Measurements from ENCODE around the gene NKX6-2.

The NKX6-2 gene

GRCh38 chr10:132785723-132786475, at the start of gene NKX6-2:
NKX6-2 (minus strand) TSS chr10:132786147; CDS start chr10:132785948, 199 bp downstream.
- H3K9ac ChIP-seq (ENCODE audit: low read length) = no peak within 1 kb of the TSS
- peak within 1 kb of the TSS; percentile 4 for H3K4me3 ChIP-seq (ENCODE audit: low read length)
- H3K27me3 ChIP-seq (ENCODE audit: control insufficient read depth, insufficient read depth, low read length) = peaks cover 9% of the 10 kb centered on the region
- no peaks in the 10 kb centered on the region for H3K4me1 ChIP-seq (ENCODE audit: control insufficient read depth, insufficient read depth, low read length)
- H3K36me3 ChIP-seq (ENCODE audit: control insufficient read depth, insufficient read depth, low read length) = peaks cover 13% of the 10 kb centered on the region
- no peak within 1 kb of the TSS for H3K27ac ChIP-seq (ENCODE audit: low read depth, low read length)

GRCh38 chr10:132834891-132835847, 49.2 kb upstream of the NKX6-2 start:
- no peaks in the 10 kb centered on the region for H3K36me3 ChIP-seq (ENCODE audit: control insufficient read depth, insufficient read depth, low read length)
- no peaks in the 10 kb centered on the region for H3K4me1 ChIP-seq (ENCODE audit: control insufficient read depth, insufficient read depth, low read length)
- H3K27me3 ChIP-seq (ENCODE audit: control insufficient read depth, insufficient read depth, low read length) = peaks cover 8% of the 10 kb centered on the region
- no peak overlapping the region for H3K9ac ChIP-seq (ENCODE audit: low read length)
- no peak overlapping the region for H3K27ac ChIP-seq (ENCODE audit: low read depth, low read length)
- no peak overlapping the region for H3K4me3 ChIP-seq (ENCODE audit: low read length)

- H3K9ac ChIP-seq (ENCODE audit: low read length) = no peak overlapping the region
- H3K4me3 ChIP-seq (ENCODE audit: low read length) = no peak overlapping the region
- no peaks in the 10 kb centered on the region for H3K36me3 ChIP-seq (ENCODE audit: control insufficient read depth, insufficient read depth, low read length)
- H3K4me1 ChIP-seq (ENCODE audit: control insufficient read depth, insufficient read depth, low read length) = no peaks in the 10 kb centered on the region
- H3K27ac ChIP-seq (ENCODE audit: low read depth, low read length) = no peak overlapping the region
- H3K27me3 ChIP-seq (ENCODE audit: control insufficient read depth, insufficient read depth, low read length) = peaks cover 8% of the 10 kb centered on the region
Observed at GRCh38 chr10:132834311-132834761, 48.4 kb upstream of the NKX6-2 start.

GRCh38 chr10:132833421-132834111, 47.6 kb upstream of the NKX6-2 start:
- peaks cover 10% of the 10 kb centered on the region for H3K27me3 ChIP-seq (ENCODE audit: control insufficient read depth, insufficient read depth, low read length)
- H3K9ac ChIP-seq (ENCODE audit: low read length) = no peak overlapping the region
- H3K36me3 ChIP-seq (ENCODE audit: control insufficient read depth, insufficient read depth, low read length) = no peaks in the 10 kb centered on the region
- H3K4me3 ChIP-seq (ENCODE audit: low read length) = no peak overlapping the region
- H3K27ac ChIP-seq (ENCODE audit: low read depth, low read length) = no peak overlapping the region
- H3K4me1 ChIP-seq (ENCODE audit: control insufficient read depth, insufficient read depth, low read length) = no peaks in the 10 kb centered on the region

GRCh38 chr10:132832186-132832969, 46.4 kb upstream of the NKX6-2 start:
- H3K4me1 ChIP-seq (ENCODE audit: control insufficient read depth, insufficient read depth, low read length) = no peaks in the 10 kb centered on the region
- no peak overlapping the region for H3K4me3 ChIP-seq (ENCODE audit: low read length)
- H3K36me3 ChIP-seq (ENCODE audit: control insufficient read depth, insufficient read depth, low read length) = no peaks in the 10 kb centered on the region
- H3K27ac ChIP-seq (ENCODE audit: low read depth, low read length) = no peak overlapping the region
- no peak overlapping the region for H3K9ac ChIP-seq (ENCODE audit: low read length)
- H3K27me3 ChIP-seq (ENCODE audit: control insufficient read depth, insufficient read depth, low read length) = peaks cover 11% of the 10 kb centered on the region

GRCh38 chr10:132829403-132829802, 43.5 kb upstream of the NKX6-2 start:
- Histone ChIP-seq H3K4me3 (ENCODE audit: low read length) (no peak overlapping the region), H3K27ac (ENCODE audit: low read depth, low read length) (no peak overlapping the region), H3K27me3 (ENCODE audit: control insufficient read depth, insufficient read depth, low read length) (peaks cover 3% of the 10 kb centered on the region), H3K9ac (ENCODE audit: low read length) (no peak overlapping the region), H3K4me1 (ENCODE audit: control insufficient read depth, insufficient read depth, low read length) (no peaks in the 10 kb centered on the region), H3K36me3 (ENCODE audit: control insufficient read depth, insufficient read depth, low read length) (no peaks in the 10 kb centered on the region)

- Histone ChIP-seq H3K36me3 (ENCODE audit: control insufficient read depth, insufficient read depth, low read length) (no peaks in the 10 kb centered on the region), H3K27me3 (ENCODE audit: control insufficient read depth, insufficient read depth, low read length) (peaks cover 3% of the 10 kb centered on the region), H3K9ac (ENCODE audit: low read length) (no peak overlapping the region), H3K4me3 (ENCODE audit: low read length) (no peak overlapping the region), H3K27ac (ENCODE audit: low read depth, low read length) (no peak overlapping the region), H3K4me1 (ENCODE audit: control insufficient read depth, insufficient read depth, low read length) (no peaks in the 10 kb centered on the region)
Observed at GRCh38 chr10:132828681-132829080, 42.7 kb upstream of the NKX6-2 start.

GRCh38 chr10:132827861-132828539, 42.1 kb upstream of the NKX6-2 start:
- no peak overlapping the region for H3K27ac ChIP-seq (ENCODE audit: low read depth, low read length)
- peaks cover 3% of the 10 kb centered on the region for H3K27me3 ChIP-seq (ENCODE audit: control insufficient read depth, insufficient read depth, low read length)
- H3K4me1 ChIP-seq (ENCODE audit: control insufficient read depth, insufficient read depth, low read length) = no peaks in the 10 kb centered on the region
- H3K9ac ChIP-seq (ENCODE audit: low read length) = no peak overlapping the region
- no peak overlapping the region for H3K4me3 ChIP-seq (ENCODE audit: low read length)
- H3K36me3 ChIP-seq (ENCODE audit: control insufficient read depth, insufficient read depth, low read length) = no peaks in the 10 kb centered on the region

- H3K4me3 ChIP-seq (ENCODE audit: low read length) = no peak overlapping the region
- no peak overlapping the region for H3K27ac ChIP-seq (ENCODE audit: low read depth, low read length)
- H3K27me3 ChIP-seq (ENCODE audit: control insufficient read depth, insufficient read depth, low read length) = peaks cover 3% of the 10 kb centered on the region
- H3K4me1 ChIP-seq (ENCODE audit: control insufficient read depth, insufficient read depth, low read length) = no peaks in the 10 kb centered on the region
- no peak overlapping the region for H3K9ac ChIP-seq (ENCODE audit: low read length)
- no peaks in the 10 kb centered on the region for H3K36me3 ChIP-seq (ENCODE audit: control insufficient read depth, insufficient read depth, low read length)
Observed at GRCh38 chr10:132827423-132827789, 41.5 kb upstream of the NKX6-2 start.

- no peaks in the 10 kb centered on the region for H3K36me3 ChIP-seq (ENCODE audit: control insufficient read depth, insufficient read depth, low read length)
- H3K9ac ChIP-seq (ENCODE audit: low read length) = no peak overlapping the region
- H3K27ac ChIP-seq (ENCODE audit: low read depth, low read length) = no peak overlapping the region
- H3K4me3 ChIP-seq (ENCODE audit: low read length) = no peak overlapping the region
- no peaks in the 10 kb centered on the region for H3K4me1 ChIP-seq (ENCODE audit: control insufficient read depth, insufficient read depth, low read length)
- peaks cover 3% of the 10 kb centered on the region for H3K27me3 ChIP-seq (ENCODE audit: control insufficient read depth, insufficient read depth, low read length)
Observed at GRCh38 chr10:132826524-132827422, 40.8 kb upstream of the NKX6-2 start.

Data from rectal smooth muscle tissue (tissue), 1 donor.